Psoas muscle (tissue), 8 donors: Measurements from ENCODE around the gene MTPN. TPM values are rescaled to one million over a fixed set of nuclear protein-coding genes. Genes with fewer than 3 reads are reported as not detected.
A peak's percentile ranks its signal among the peaks of the same experiment; 100 is the strongest.

Source experiments
- ATAC-seq, 4 donors: fragments of 200-7000 bp; cut with Tn5 transposase; one replicate each; pipeline ENCODE4 v1.9.1; 2020; ENCODE audit warnings: moderate library complexity in 3 of 4, mild to moderate bottlenecking in 2 of 4
- DNase-seq, 2 donors: peaks; one replicate each; pipeline ENCODE4 v3.0.0-alpha.2; 2020
- H3K27ac ChIP-seq: fragments of 200-600 bp; one replicate; pipeline ENCODE4 v1.8.0; 2022
- H3K27me3 ChIP-seq, 3 donors: fragments of 200-600 bp in 1 of 3; one replicate each; pipeline versions ENCODE4 v1.6.1 to v1.8.0; 2013 to 2022; ENCODE audit warnings: low read length in 2 of 3, mild to moderate bottlenecking in 2 of 3, moderate library complexity in 1 of 3; ENCODE audit not compliant: insufficient read depth in 3 of 3
- H3K36me3 ChIP-seq, 2 donors: fragments of 200-600 bp in 1 of 2; one replicate each; pipeline versions ENCODE4 v1.6.1 to v1.8.0; 2013 to 2022; ENCODE audit warnings: low read depth in 1 of 2, mild to moderate bottlenecking in 1 of 2, moderate library complexity in 1 of 2; ENCODE audit not compliant: insufficient read depth in 1 of 2
- H3K4me1 ChIP-seq: fragments of 200-600 bp; one replicate; pipeline ENCODE4 v1.8.0; 2022
- H3K4me3 ChIP-seq: fragments of 200-600 bp; one replicate; pipeline ENCODE4 v1.8.0; 2022; ENCODE audit warnings: mild to moderate bottlenecking
- H3K9me3 ChIP-seq: fragments of 200-600 bp; one replicate; pipeline ENCODE4 v1.8.0; 2022
- CTCF ChIP-seq: fragments of 200-600 bp; IDR thresholded peaks from one replicate; pipeline ENCODE4 v1.8.0; 2022; ENCODE audit warnings: antibody characterized with exemption
- WGBS, 3 donors: extraction: QIAGEN DNeasy Blood & Tissue Kit; methylation state at CpG; one replicate each; pipeline versions ENCODE4 v1.1.6 to v1.1.7; 2013; 5-methylcytosine and 5-hydroxymethylcytosine counted together
- intact Hi-C, 2 donors: fragments of 100-400 bp; cut with DNase I; formaldehyde crosslinking; loops; one replicate each; pipeline versions ENCODE4 v1.11.0 to v1.14.2; 2022
- polyA plus RNA-seq, 3 donors: library from polyadenylated mRNA; stranded (reverse); fragments of 200-250 nt; gene quantifications; one replicate each; pipeline ENCODE4 v1.2.3, GENCODE V29; 2013
- total RNA-seq, 4 donors: library from RNA; stranded (reverse); fragmentation: NEBNext Ultra II Directional in 2 of 4; extraction: Animal tissue kit (Norgen Biotek cat#: 25700) in 2 of 4; gene quantifications; one replicate each; pipeline versions ENCODE4 v1.2.1 to v1.2.4, GENCODE V29; 2021 to 2023
- donor health status: healthy with polysubstance abuse.
- donor health status: DM: no; HTN: no; CAD: no; lungs with moderate emphysema.
- donor health status: Bipolar disorder and iron deficiency.
- donor health status: healthy.
- donor health status: DM: yes; HTN: yes; CAD: no.
- donor health status: DM: no; HTN: no; CAD: no.
- donor health status: DM: no; HTN: no; CAD: no.
- donor health status: DM: yes; HTN: yes; CAD: no.

The MTPN gene
- total and polyA plus RNA-seq, 7 donors: 41.4 to 107 (median 62.4) TPM

DNA sequence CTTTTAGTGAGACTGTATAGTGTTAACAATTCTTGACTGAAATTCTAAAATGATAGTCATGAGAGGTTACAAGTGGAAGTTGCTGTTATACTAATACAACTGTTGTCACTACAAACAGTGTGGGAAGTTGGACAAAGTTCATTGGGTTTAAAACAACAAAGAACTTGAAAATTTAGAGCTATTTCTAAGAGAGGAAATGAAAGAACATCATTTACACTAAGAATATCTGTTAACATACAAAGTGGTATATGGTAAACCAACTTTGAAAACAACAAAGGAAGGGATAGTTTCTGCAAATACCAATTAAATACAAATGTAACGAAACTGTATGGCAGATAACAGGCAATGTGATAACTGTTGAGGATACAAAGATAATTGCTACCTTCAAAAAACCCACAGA is 11.6 kb downstream of the MTPN start:
- H3K9me3 ChIP-seq: no peaks in the 10 kb centered on the region
- H3K27me3 ChIP-seq: no peaks in the 10 kb centered on the region
- H3K4me3 ChIP-seq: no peak overlapping the region
- peaks cover 28% of the 10 kb centered on the region for H3K4me1 ChIP-seq
- no peak overlapping the region for H3K27ac ChIP-seq
- DNase-seq (no peak), ATAC-seq (no peak)
- TF ChIP-seq CTCF: no peak
- H3K36me3 ChIP-seq: peaks cover 0 to 14% of the 10 kb centered on the region in 2 donors
- intact Hi-C loops: no loop called here
- WGBS, 3 donors: 91 to 98% (median 96%) methylated on average over 1 of the region's 1 CpG

DNA sequence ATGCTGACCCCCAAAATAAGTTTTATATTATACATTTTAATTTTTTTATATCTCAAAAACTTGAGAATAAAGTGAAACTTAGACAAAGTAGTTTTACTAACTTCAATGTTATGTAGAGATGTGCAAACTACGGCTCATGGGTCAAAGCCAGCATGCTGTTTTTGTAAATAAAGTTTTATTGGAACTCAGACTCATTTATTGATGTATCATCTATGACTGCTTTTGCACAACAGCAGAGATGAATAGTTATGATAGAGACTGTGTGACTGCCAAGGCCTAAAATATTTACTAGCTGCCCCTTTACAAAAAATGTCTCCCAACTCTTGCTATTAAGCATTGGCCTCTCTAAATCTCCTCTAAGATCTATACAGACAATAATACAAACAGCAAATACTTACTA is 12.4 kb downstream of the MTPN start:
- Histone ChIP-seq H3K27me3 (no peaks in the 10 kb centered on the region), H3K4me3 (no peak overlapping the region), H3K27ac (no peak overlapping the region), H3K36me3 (peaks cover 0 to 11% of the 10 kb centered on the region in 2 donors), H3K4me1 (peaks cover 29% of the 10 kb centered on the region), H3K9me3 (no peaks in the 10 kb centered on the region)
- DNase-seq: no peak
- no peak for ATAC-seq
- TF ChIP-seq CTCF: no peak
- intact Hi-C loops: no loop called here
- 88 to 92% (median 90%) methylated on average over 1 of the region's 1 CpG for WGBS, 3 donors

GRCh38 chr7:135964274-135964673 is 12.9 kb downstream of the MTPN start:
- no peak for ATAC-seq

DNA sequence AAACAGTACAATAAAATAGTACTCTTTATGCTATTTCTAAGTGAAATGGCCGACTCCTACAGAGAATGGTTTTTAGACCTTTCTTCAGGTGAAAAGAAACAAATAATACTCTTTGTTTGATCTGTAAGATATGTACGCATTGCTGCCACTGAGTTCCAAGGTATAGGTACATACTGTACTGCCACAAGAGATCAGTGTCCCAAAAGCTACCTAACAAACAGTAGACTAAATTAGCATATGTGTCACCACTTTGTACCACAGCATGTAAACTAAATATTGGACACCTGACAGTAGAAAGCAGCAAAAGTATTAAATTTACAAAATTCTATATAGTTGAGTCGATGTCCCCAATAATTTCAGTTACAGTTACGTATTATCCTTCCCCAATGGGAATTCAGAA is 14.4 kb downstream of the MTPN start:
- intact Hi-C loops: no loop called here
- Histone ChIP-seq H3K27ac (peak overlapping the region; percentile 6), H3K9me3 (no peaks in the 10 kb centered on the region), H3K36me3 (peaks cover 0 to 6% of the 10 kb centered on the region in 2 donors), H3K4me1 (peaks cover 29% of the 10 kb centered on the region), H3K27me3 (no peaks in the 10 kb centered on the region), H3K4me3 (peak overlapping the region; percentile 8)
- 74 to 95% (median 76%) methylated on average over 4 of the region's 4 CpGs for WGBS, 3 donors
- no peak for TF ChIP-seq CTCF
- DNase-seq (no peak), ATAC-seq (peak in 3 of 4 donors; percentile 37 to 85 (median 83))

More at GRCh38 chr7:135964274-135964673, 12.9 kb downstream of the MTPN start:
- Histone ChIP-seq H3K4me1 (peaks cover 29% of the 10 kb centered on the region), H3K27ac (no peak overlapping the region), H3K4me3 (no peak overlapping the region), H3K36me3 (peaks cover 0 to 9% of the 10 kb centered on the region in 2 donors), H3K9me3 (no peaks in the 10 kb centered on the region), H3K27me3 (no peaks in the 10 kb centered on the region)
- no peak for DNase-seq
- WGBS, 3 donors: 35 to 51% (median 42%) methylated on average over 2 of the region's 2 CpGs
- TF ChIP-seq CTCF: no peak
- intact Hi-C loops: no loop called here
